ENCODE data around the gene IL36B.
"Not testable (repeated sequence)": the region's sequence is repeated elsewhere in the genome, so short reads cannot be mapped to it uniquely, and the experiment has no call there.

The IL36B gene

GRCh38 chr2:113052396-113052917 is at the start of gene IL36B:
Gene IL36B, minus strand, starts transcription at chr2:113052867.
- Mint-ChIP-seq H3K4me3 (no peak within 1 kb of the TSS), H3K4me1 (no peaks in the 10 kb centered on the region), H3K36me3 (peaks cover 15% of the 10 kb centered on the region), H3K9me3 (peaks cover 22% of the 10 kb centered on the region), H3K27me3 (peaks cover 45% of the 10 kb centered on the region), H3K27ac (no peak within 1 kb of the TSS)
- ATAC-seq = no peak

- no peak overlapping the region for H3K4me3 Mint-ChIP-seq
- no peak for ATAC-seq
- H3K27ac Mint-ChIP-seq = no peak overlapping the region
- H3K27me3 Mint-ChIP-seq = no peaks in the 10 kb centered on the region
- peaks cover 30% of the 10 kb centered on the region for H3K4me1 Mint-ChIP-seq
- peaks cover 6% of the 10 kb centered on the region for H3K9me3 Mint-ChIP-seq
- no peaks in the 10 kb centered on the region for H3K36me3 Mint-ChIP-seq
Observed at GRCh38 chr2:113102133-113102532, 49.5 kb upstream of the IL36B start.

- ATAC-seq = no peak
- Mint-ChIP-seq H3K36me3 (peaks cover 6% of the 10 kb centered on the region), H3K4me1 (peaks cover 17% of the 10 kb centered on the region), H3K9me3 (peaks cover 11% of the 10 kb centered on the region), H3K27me3 (peaks cover 9% of the 10 kb centered on the region), H3K4me3 (no peak overlapping the region), H3K27ac (peak overlapping the region; percentile 72)
Observed at GRCh38 chr2:113098532-113098931, 45.9 kb upstream of the IL36B start.

DNA sequence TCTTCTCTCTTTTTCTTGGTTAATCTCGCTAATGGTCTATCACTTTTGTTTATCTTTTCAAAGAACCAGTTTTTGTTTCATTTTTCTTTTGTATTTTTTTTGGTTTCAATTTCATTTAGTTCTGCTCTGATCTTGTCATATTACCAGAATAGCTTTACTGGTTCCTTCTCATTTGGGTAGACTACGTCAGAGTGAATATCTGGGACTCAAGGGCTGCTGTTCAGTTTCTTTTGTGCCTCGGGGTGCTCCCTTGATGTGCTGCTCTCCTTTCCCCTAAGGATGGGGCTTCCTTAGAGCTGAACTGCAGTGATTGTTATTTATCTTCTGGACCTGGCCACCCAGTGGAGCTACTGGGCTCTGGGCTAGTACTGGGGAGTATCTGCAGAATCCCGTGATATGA is 45.4 kb upstream of the IL36B start:
- peak; percentile 54 for ATAC-seq

GRCh38 chr2:113096842-113097618 is 44.4 kb upstream of the IL36B start:
- ATAC-seq, H3K27ac Mint-ChIP-seq, H3K36me3 Mint-ChIP-seq, H3K9me3 Mint-ChIP-seq, H3K27me3 Mint-ChIP-seq, H3K4me3 Mint-ChIP-seq: not testable (repeated sequence)
- H3K4me1 Mint-ChIP-seq = peaks cover 11% of the 10 kb centered on the region

More for the DNA sequence above, 45.4 kb upstream of the IL36B start:
- peaks cover 12% of the 10 kb centered on the region for H3K4me1 Mint-ChIP-seq
- peaks cover 9% of the 10 kb centered on the region for H3K27me3 Mint-ChIP-seq
- peaks cover 10% of the 10 kb centered on the region for H3K9me3 Mint-ChIP-seq
- peak overlapping the region; percentile 72 for H3K27ac Mint-ChIP-seq
- peaks cover 6% of the 10 kb centered on the region for H3K36me3 Mint-ChIP-seq
- H3K4me3 Mint-ChIP-seq = peak overlapping the region; percentile 69

DNA sequence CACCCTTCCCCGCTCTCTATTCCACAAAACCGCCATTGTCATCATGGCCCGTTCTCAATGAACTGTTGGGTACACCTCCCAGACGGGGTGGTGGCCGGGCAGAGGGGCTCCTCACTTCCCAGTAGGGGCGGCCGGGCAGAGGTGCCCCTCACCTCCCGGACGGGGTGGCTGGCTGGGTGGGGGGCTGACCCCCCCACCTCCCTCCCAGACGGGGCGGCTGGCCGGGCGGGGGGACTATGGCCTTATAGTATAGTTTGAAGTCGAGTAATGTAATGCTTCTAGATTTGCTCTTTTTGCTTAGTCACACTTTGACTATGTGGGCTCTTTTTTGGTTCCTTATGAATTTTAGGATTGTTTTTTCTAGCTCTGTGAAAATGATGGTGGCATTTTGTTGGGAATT is 43.6 kb upstream of the IL36B start:
- H3K4me1 Mint-ChIP-seq = peaks cover 11% of the 10 kb centered on the region
- H3K27me3 Mint-ChIP-seq, H3K36me3 Mint-ChIP-seq, ATAC-seq, H3K4me3 Mint-ChIP-seq, H3K9me3 Mint-ChIP-seq, H3K27ac Mint-ChIP-seq: not testable (repeated sequence)

DNA sequence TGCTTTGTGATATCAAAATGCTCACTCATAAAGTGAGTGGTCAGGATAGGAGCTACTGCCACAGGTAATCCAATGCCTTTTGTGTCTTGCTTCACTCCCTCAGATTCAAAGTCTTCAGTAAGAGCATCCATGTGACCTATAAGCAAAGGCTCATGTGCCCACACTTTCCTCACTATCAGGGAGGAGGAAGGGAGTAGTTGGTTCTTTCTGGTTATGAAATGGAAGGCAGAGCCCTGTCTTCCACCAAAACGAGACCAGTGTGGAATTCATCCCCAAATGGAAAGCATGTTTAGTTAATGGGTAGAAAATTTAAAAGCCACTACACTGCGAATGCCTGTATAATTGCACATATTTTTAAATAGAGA is 40.9 kb upstream of the IL36B start:
- Mint-ChIP-seq H3K27me3 (peaks cover 9% of the 10 kb centered on the region), H3K4me3 (no peak overlapping the region), H3K36me3 (peaks cover 6% of the 10 kb centered on the region), H3K9me3 (peaks cover 5% of the 10 kb centered on the region), H3K4me1 (peaks cover 11% of the 10 kb centered on the region), H3K27ac (no peak overlapping the region)
- no peak for ATAC-seq

- no peak overlapping the region for H3K4me3 Mint-ChIP-seq
- peaks cover 9% of the 10 kb centered on the region for H3K27me3 Mint-ChIP-seq
Observed at GRCh38 chr2:113092864-113093612, 40.4 kb upstream of the IL36B start.

DNA sequence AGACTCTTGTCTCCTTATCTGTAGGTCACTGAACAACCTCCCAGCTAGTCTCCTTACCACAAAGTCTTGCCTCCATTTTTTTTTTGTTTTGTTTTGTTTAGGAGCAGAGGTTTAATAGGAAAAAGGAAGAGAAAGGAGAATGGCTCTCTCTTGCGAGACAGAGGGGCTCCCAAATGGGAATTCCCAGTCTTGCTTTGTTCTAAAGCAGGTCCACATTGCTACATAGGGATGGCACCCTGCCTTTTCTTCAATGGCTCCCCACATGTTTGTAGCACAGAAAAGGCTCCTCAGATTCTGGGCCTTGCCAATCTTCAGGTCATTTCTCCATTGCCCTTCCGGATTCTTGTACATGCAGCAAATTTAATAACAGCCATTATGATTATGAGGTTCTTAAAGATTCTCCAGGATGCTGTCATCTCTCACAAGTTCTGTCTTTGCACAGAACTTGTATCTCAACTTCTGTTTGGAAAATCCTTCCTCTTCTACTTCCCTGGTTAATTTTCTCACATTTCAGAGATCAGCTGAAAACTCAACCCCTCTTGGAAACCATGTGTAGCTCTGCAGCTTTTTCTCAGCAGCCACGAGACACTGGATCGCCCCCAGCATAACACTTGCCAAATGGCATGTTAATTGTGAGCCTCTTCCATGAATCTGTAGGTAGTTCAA is 38.7 kb upstream of the IL36B start:
- peaks cover 9% of the 10 kb centered on the region for H3K27me3 Mint-ChIP-seq
- H3K27ac Mint-ChIP-seq = no peak overlapping the region
- no peak for ATAC-seq
- H3K36me3 Mint-ChIP-seq = peaks cover 6% of the 10 kb centered on the region
- peaks cover 5% of the 10 kb centered on the region for H3K9me3 Mint-ChIP-seq
- no peaks in the 10 kb centered on the region for H3K4me1 Mint-ChIP-seq
- no peak overlapping the region for H3K4me3 Mint-ChIP-seq

More at GRCh38 chr2:113092864-113093612, 40.4 kb upstream of the IL36B start:
- Mint-ChIP-seq H3K27ac (no peak overlapping the region), H3K36me3 (peaks cover 6% of the 10 kb centered on the region), H3K4me1 (peaks cover 6% of the 10 kb centered on the region), H3K9me3 (peaks cover 5% of the 10 kb centered on the region)
- no peak for ATAC-seq

DNA sequence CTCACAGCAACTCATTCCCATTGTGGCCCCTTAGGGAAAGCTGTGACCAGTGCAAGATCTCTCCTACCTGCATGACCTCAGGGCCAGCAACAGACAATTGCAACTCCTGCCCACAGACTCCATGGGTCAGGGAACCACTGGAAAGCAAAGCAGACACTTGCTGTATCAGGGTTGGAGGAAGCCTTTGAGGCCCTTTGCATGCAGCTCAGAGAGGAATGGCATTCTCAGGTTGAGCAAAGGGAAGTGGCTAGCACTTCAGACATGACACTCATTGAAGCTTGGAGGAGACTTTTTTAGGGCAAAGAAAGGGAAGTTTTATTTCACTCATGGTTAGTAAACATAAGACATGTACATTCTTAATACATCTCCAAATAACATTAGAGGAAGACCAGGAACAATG is 37.2 kb upstream of the IL36B start:
- H3K27me3 Mint-ChIP-seq = peaks cover 12% of the 10 kb centered on the region
- H3K27ac Mint-ChIP-seq = no peak overlapping the region
- H3K4me1 Mint-ChIP-seq = no peaks in the 10 kb centered on the region
- peak; percentile 74 for ATAC-seq
- H3K36me3 Mint-ChIP-seq = peaks cover under 1% of the 10 kb centered on the region
- H3K9me3 Mint-ChIP-seq = no peaks in the 10 kb centered on the region
- H3K4me3 Mint-ChIP-seq = no peak overlapping the region

DNA sequence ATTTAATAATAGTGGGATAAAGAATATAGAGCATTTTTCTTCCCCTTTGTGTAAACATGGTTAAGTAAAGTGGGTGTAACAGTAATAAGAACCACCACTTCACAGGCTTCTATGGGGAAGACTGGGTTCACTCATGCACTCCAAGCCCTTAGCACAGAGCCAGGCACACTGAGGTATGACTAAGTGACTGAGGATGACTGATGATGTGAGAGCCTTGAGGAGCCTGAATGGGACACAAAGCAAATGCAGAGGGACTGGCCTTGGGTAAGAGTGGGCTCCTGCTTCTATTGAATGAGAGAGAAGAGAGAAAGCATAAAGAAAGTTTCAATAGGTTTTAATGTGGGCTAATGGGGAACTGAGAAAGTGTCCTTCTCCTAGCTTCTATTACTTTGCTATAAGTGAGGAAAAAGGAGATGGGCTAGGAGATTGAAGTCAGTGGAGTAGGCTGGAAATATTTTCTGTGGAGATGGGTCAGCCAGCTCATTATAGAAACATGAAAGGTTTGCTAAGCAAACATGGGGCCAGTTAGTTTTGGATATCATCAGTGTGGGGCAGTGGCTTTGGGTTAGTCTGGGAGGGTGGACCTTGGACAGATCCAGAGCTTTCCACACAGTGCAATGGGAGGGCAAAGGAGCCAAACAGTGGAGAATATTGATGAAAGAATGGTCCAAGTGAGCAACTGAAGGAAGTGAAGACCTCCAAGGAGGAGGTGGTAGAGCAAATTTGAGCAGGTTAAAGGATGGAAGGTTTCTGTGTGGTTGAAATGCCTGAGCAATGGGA is 35.7 kb upstream of the IL36B start:
- Mint-ChIP-seq H3K36me3 (no peaks in the 10 kb centered on the region), H3K27me3 (peaks cover 13% of the 10 kb centered on the region), H3K4me3 (no peak overlapping the region)

DNA sequence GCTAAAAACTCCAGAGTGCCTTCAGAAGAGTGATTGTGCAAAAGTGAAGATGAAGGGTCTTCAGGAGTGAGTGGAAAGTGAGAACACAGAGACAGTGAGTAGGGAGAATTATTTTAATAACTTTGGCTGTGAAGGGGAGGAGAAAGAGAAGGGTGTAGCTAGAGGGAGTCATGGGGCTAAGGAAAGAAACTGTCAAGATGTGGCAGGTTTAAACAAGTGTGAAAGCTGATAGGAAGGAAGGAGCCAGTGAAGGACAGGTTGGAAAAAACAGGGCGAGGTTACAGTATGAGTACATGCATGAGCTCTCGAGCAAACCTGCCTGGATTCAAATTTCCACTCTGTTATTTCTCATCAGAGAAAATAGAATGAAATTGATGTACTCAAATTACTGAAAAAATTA is 32.9 kb upstream of the IL36B start:
- Mint-ChIP-seq H3K9me3 (no peaks in the 10 kb centered on the region), H3K27me3 (peaks cover 22% of the 10 kb centered on the region), H3K4me1 (peaks cover 6% of the 10 kb centered on the region), H3K36me3 (no peaks in the 10 kb centered on the region), H3K27ac (peak overlapping the region; percentile 18), H3K4me3 (no peak overlapping the region)
- no peak for ATAC-seq

More for the DNA sequence above, 35.7 kb upstream of the IL36B start:
- no peak overlapping the region for H3K27ac Mint-ChIP-seq
- H3K9me3 Mint-ChIP-seq = no peaks in the 10 kb centered on the region
- peaks cover 2% of the 10 kb centered on the region for H3K4me1 Mint-ChIP-seq
- no peak for ATAC-seq

DNA sequence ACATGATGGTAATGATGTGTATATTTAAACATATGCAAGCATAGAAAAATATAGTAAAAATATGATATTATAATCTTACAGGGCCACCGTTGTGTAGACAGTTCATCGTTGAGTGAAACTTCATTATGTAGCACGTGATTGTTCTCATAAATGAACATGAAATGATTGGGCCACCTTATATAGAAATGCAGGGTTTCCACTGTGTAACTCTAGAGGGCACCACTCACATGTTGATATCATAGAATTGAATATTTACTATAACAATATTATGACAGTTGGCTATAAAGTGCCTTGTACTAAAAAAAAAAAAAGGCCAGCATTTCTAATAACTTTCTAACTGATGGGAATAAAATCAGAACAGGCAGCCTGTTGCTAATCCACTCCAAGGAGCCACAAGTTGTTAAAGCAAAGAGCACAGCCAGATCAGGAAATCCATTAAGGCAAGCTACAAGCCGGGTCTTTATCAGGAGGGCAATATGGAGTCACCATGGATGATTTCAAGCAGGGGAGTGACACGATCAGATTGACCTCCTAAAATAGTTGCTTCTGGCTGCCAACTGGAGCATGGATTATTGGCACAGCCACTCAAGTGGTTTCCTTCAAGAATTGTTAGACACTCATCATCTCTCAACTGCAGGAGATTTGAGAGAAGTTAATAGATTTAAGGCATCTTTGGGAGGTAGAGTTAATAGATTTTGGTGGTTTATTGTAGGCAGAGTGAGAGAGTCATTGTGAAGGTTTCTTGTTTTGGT is 31.8 kb upstream of the IL36B start:
- Mint-ChIP-seq H3K27ac (no peak overlapping the region), H3K27me3 (peaks cover 22% of the 10 kb centered on the region), H3K9me3 (no peaks in the 10 kb centered on the region), H3K4me3 (no peak overlapping the region), H3K4me1 (peaks cover 6% of the 10 kb centered on the region), H3K36me3 (no peaks in the 10 kb centered on the region)
- no peak for ATAC-seq

GRCh38 chr2:113083296-113083695 is 30.6 kb upstream of the IL36B start:
- Mint-ChIP-seq H3K27ac (no peak overlapping the region), H3K4me1 (peaks cover 6% of the 10 kb centered on the region), H3K36me3 (no peaks in the 10 kb centered on the region), H3K4me3 (no peak overlapping the region), H3K9me3 (no peaks in the 10 kb centered on the region), H3K27me3 (peaks cover 22% of the 10 kb centered on the region)
- peak; percentile 54 for ATAC-seq
